ENCODE results near the gene ANKRD16. TPM values are rescaled to one million over a fixed set of nuclear protein-coding genes. Genes with fewer than 3 reads are reported as not detected.

ANKRD16 gene
- total and polyA plus RNA-seq, 2 of the 13 experiments (the other 11 are each of a cell fraction or from before 2014, with no cell fraction given): 8.0 to 11.4 TPM

DNA sequence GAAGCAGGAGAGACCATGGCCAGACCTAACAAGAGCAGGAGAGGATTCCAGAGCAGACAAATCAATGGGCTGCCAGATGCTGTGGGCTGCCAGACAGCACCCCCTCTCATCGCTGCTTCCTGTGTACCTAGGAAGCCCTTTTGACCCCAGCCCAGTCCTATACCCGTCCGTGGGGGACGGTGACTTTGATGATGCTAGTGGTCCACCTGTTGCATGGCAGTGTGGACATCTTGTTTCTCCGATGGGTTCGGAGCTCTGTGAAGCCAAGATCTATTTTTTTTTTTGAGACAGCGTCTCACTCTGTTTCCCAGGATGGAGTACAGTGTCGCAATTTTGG, 58.3 kb downstream of the ANKRD16 start (continued):
- TF ChIP-seq NCOA2 (CRISPR knock-in tag; IDR thresholded peaks at IDR 0.05): peak; percentile 46
- TF ChIP-seq, protein P1, sequence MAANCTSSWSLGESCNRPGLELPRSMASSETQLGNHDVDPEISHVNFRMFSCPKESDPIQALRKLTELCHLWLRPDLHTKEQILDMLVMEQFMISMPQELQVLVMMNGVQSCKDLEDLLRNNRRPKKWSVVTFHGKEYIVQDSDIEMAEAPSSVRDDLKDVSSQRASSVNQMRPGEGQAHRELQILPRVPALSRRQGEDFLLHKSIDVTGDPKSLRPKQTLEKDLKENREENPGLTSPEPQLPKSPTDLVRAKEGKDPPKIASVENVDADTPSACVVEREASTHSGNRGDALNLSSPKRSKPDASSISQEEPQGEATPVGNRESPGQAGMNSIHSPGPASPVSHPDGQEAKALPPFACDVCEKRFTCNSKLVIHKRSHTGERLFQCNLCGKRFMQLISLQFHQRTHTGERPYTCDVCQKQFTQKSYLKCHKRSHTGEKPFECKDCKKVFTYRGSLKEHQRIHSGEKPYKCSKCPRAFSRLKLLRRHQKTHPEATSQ (CRISPR knock-in tag; IDR thresholded peaks at IDR 0.05; ENCODE audit: borderline replicate concordance): no peak
- no peak for TF ChIP-seq RBAK (CRISPR knock-in tag; IDR thresholded peaks at IDR 0.05)
- TF ChIP-seq NONO (IDR thresholded peaks at IDR 0.05): no peak
- 0 out of 2 replicates have a peak, but pooled peaks have one; percentile 32 for TF ChIP-seq NONO (CRISPR knock-in tag; conservative IDR thresholded peaks at IDR 0.05)
- TF ChIP-seq ZNF777 (CRISPR knock-in tag; IDR thresholded peaks at IDR 0.05): 0 out of 2 replicates have a peak, but pooled peaks have one; percentile 37
- 0 out of 4 replicates have a peak, but pooled peaks of 1 of the 2 experiments have one; percentile 35 for TF ChIP-seq EP300 (IDR thresholded peaks at IDR 0.05; ENCODE audit: low read depth in 2 of 2, low read length in 2 of 2)
- no peak for TF ChIP-seq EP300 (CRISPR knock-in tag; IDR thresholded peaks at IDR 0.05; ENCODE audit: borderline replicate concordance)
- no peak for TF ChIP-seq SRSF9 (IDR thresholded peaks at IDR 0.05; ENCODE audit: borderline replicate concordance, insufficient read depth, low read depth, low read length, poor library complexity, severe bottlenecking)
- peak; percentile 81 for TF ChIP-seq NR2F2 (IDR thresholded peaks at IDR 0.05; ENCODE audit: borderline replicate concordance, low read depth)
- no peak; the same call in 1 of the 2 replicates for TF ChIP-seq RCOR2 (CRISPR knock-in tag; IDR thresholded peaks at IDR 0.05)
- TF ChIP-seq YY1 (IDR thresholded peaks at IDR 0.05; ENCODE audit: insufficient read depth, insufficient replicate concordance, low read depth, low read length): peak; percentile 54
- TF ChIP-seq ZNF292 (CRISPR knock-in tag; IDR thresholded peaks at IDR 0.05; ENCODE audit: borderline replicate concordance, low read depth): peak; percentile 90; the same call in 1 of the 2 replicates
- TF ChIP-seq, protein P2, sequence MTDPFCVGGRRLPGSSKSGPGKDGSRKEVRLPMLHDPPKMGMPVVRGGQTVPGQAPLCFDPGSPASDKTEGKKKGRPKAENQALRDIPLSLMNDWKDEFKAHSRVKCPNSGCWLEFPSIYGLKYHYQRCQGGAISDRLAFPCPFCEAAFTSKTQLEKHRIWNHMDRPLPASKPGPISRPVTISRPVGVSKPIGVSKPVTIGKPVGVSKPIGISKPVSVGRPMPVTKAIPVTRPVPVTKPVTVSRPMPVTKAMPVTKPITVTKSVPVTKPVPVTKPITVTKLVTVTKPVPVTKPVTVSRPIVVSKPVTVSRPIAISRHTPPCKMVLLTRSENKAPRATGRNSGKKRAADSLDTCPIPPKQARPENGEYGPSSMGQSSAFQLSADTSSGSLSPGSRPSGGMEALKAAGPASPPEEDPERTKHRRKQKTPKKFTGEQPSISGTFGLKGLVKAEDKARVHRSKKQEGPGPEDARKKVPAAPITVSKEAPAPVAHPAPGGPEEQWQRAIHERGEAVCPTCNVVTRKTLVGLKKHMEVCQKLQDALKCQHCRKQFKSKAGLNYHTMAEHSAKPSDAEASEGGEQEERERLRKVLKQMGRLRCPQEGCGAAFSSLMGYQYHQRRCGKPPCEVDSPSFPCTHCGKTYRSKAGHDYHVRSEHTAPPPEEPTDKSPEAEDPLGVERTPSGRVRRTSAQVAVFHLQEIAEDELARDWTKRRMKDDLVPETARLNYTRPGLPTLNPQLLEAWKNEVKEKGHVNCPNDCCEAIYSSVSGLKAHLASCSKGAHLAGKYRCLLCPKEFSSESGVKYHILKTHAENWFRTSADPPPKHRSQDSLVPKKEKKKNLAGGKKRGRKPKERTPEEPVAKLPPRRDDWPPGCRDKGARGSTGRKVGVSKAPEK (CRISPR knock-in tag; IDR thresholded peaks at IDR 0.05; ENCODE audit: borderline replicate concordance): no peak
- no peak for TF ChIP-seq SOX5 (CRISPR knock-in tag; IDR thresholded peaks at IDR 0.05; ENCODE audit: borderline replicate concordance)
- peak in 1 of 2 experiments; percentile 66; a peak in 2 of 4 replicates for TF ChIP-seq ATF4 (CRISPR knock-in tag; IDR thresholded peaks at IDR 0.05)
- TF ChIP-seq FOXA3 (CRISPR knock-in tag; IDR thresholded peaks at IDR 0.05): peak; percentile 86
- TF ChIP-seq, protein P3, sequence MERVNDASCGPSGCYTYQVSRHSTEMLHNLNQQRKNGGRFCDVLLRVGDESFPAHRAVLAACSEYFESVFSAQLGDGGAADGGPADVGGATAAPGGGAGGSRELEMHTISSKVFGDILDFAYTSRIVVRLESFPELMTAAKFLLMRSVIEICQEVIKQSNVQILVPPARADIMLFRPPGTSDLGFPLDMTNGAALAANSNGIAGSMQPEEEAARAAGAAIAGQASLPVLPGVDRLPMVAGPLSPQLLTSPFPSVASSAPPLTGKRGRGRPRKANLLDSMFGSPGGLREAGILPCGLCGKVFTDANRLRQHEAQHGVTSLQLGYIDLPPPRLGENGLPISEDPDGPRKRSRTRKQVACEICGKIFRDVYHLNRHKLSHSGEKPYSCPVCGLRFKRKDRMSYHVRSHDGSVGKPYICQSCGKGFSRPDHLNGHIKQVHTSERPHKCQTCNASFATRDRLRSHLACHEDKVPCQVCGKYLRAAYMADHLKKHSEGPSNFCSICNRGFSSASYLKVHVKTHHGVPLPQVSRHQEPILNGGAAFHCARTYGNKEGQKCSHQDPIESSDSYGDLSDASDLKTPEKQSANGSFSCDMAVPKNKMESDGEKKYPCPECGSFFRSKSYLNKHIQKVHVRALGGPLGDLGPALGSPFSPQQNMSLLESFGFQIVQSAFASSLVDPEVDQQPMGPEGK (CRISPR knock-in tag; IDR thresholded peaks at IDR 0.05): peak; percentile 62; the same call in 1 of the 2 replicates
- TF ChIP-seq ZBTB10 (CRISPR knock-in tag; IDR thresholded peaks at IDR 0.05; ENCODE audit: borderline replicate concordance): no peak
